ENCODE results near the gene ORC5. TPM values are rescaled to one million over a fixed set of nuclear protein-coding genes. Genes with fewer than 3 reads are reported as not detected.

Gene ORC5
- total RNA-seq, 1 experiment from 2014 or later = 21.0 TPM

DNA sequence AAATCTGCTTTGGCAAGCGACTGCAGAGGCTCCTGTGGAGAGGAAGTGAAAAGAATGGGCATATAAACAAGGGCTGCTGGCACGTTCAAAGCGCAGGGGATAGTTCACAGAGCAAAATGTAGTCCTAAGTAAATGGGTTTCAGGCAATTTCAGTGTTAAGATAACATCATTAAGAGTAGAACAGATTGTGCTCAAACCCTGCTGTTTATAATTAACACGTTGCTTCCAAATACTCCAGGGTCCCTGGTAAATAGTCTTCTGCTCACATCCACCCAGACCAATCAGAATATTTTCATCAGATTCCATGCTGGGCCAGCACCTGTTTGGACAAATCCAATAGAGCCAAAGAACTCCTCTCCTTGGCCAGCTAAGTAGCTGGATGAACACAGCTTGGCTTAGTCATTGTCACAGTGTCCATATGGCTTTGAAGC is 81.4 kb downstream of the ORC5 start:
- H3K36me3 Mint-ChIP-seq = peaks cover 26% of the 10 kb centered on the region
- no peaks in the 10 kb centered on the region for H3K27me3 Mint-ChIP-seq (ENCODE audit: low read depth)
- no peak for DNase-seq (ENCODE audit: low spot score)
- TF ChIP-seq ZNF263 (CRISPR knock-in tag; IDR thresholded peaks at IDR 0.05; ENCODE audit: low read depth) = no peak
- TF ChIP-seq ZNF219 (CRISPR knock-in tag; IDR thresholded peaks at IDR 0.05; ENCODE audit: borderline replicate concordance) = no peak
- no peak for TF ChIP-seq NR1H2 (CRISPR knock-in tag; IDR thresholded peaks at IDR 0.05)
- no peak for TF ChIP-seq CREM (CRISPR knock-in tag; IDR thresholded peaks at IDR 0.05)
- TF ChIP-seq FOXJ3 (CRISPR knock-in tag; IDR thresholded peaks at IDR 0.05; ENCODE audit: borderline replicate concordance) = no peak
- H3K4me1 Mint-ChIP-seq = peaks cover 16% of the 10 kb centered on the region
- peaks cover 3% of the 10 kb centered on the region; the same call in 1 of the 2 replicates for H3K9me3 Mint-ChIP-seq
- H3K27ac Mint-ChIP-seq = no peak overlapping the region
- POLR2A ChIA-PET = no interaction called here
- CTCF ChIA-PET = no interaction called here
- H3K4me3 Mint-ChIP-seq = no peak overlapping the region
- ATAC-seq = peak; percentile 46

- Mint-ChIP-seq H3K9me3 (peaks cover 3% of the 10 kb centered on the region; the same call in 1 of the 2 replicates), H3K27me3 (ENCODE audit: low read depth) (no peaks in the 10 kb centered on the region), H3K36me3 (peaks cover 13% of the 10 kb centered on the region), H3K4me1 (peaks cover 16% of the 10 kb centered on the region), H3K27ac (0 out of 2 replicates have a peak overlapping the region, but pooled peaks have one; percentile 3), H3K4me3 (no peak overlapping the region)
- POLR2A ChIA-PET = no interaction called here
- no peak for TF ChIP-seq ZNF219 (CRISPR knock-in tag; IDR thresholded peaks at IDR 0.05; ENCODE audit: borderline replicate concordance)
- no peak for TF ChIP-seq SOX15 (CRISPR knock-in tag; IDR thresholded peaks at IDR 0.05)
- TF ChIP-seq OVOL2 (CRISPR knock-in tag; IDR thresholded peaks at IDR 0.05; ENCODE audit: borderline replicate concordance) = no peak
- TF ChIP-seq, protein P1, sequence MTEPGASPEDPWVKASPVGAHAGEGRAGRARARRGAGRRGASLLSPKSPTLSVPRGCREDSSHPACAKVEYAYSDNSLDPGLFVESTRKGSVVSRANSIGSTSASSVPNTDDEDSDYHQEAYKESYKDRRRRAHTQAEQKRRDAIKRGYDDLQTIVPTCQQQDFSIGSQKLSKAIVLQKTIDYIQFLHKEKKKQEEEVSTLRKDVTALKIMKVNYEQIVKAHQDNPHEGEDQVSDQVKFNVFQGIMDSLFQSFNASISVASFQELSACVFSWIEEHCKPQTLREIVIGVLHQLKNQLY (CRISPR knock-in tag; IDR thresholded peaks at IDR 0.05) = no peak
- TF ChIP-seq, protein P2, sequence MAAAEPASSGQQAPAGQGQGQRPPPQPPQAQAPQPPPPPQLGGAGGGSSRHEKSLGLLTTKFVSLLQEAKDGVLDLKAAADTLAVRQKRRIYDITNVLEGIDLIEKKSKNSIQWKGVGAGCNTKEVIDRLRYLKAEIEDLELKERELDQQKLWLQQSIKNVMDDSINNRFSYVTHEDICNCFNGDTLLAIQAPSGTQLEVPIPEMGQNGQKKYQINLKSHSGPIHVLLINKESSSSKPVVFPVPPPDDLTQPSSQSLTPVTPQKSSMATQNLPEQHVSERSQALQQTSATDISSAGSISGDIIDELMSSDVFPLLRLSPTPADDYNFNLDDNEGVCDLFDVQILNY (CRISPR knock-in tag; IDR thresholded peaks at IDR 0.05) = no peak
- TF ChIP-seq CTCF (IDR thresholded peaks at IDR 0.05) = no peak
- TF ChIP-seq ARID4B (CRISPR knock-in tag; IDR thresholded peaks at IDR 0.05; ENCODE audit: borderline replicate concordance) = no peak
- no peak for TF ChIP-seq ZNF396 (CRISPR knock-in tag; IDR thresholded peaks at IDR 0.05; ENCODE audit: borderline replicate concordance)
- TF ChIP-seq USF1 (CRISPR knock-in tag; IDR thresholded peaks at IDR 0.05) = no peak
- TF ChIP-seq, protein P3, sequence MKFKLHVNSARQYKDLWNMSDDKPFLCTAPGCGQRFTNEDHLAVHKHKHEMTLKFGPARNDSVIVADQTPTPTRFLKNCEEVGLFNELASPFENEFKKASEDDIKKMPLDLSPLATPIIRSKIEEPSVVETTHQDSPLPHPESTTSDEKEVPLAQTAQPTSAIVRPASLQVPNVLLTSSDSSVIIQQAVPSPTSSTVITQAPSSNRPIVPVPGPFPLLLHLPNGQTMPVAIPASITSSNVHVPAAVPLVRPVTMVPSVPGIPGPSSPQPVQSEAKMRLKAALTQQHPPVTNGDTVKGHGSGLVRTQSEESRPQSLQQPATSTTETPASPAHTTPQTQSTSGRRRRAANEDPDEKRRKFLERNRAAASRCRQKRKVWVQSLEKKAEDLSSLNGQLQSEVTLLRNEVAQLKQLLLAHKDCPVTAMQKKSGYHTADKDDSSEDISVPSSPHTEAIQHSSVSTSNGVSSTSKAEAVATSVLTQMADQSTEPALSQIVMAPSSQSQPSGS (CRISPR knock-in tag; IDR thresholded peaks at IDR 0.05; ENCODE audit: borderline replicate concordance, low read depth) = no peak
- TF ChIP-seq RORB (CRISPR knock-in tag; IDR thresholded peaks at IDR 0.05) = no peak
- TF ChIP-seq, protein P4, sequence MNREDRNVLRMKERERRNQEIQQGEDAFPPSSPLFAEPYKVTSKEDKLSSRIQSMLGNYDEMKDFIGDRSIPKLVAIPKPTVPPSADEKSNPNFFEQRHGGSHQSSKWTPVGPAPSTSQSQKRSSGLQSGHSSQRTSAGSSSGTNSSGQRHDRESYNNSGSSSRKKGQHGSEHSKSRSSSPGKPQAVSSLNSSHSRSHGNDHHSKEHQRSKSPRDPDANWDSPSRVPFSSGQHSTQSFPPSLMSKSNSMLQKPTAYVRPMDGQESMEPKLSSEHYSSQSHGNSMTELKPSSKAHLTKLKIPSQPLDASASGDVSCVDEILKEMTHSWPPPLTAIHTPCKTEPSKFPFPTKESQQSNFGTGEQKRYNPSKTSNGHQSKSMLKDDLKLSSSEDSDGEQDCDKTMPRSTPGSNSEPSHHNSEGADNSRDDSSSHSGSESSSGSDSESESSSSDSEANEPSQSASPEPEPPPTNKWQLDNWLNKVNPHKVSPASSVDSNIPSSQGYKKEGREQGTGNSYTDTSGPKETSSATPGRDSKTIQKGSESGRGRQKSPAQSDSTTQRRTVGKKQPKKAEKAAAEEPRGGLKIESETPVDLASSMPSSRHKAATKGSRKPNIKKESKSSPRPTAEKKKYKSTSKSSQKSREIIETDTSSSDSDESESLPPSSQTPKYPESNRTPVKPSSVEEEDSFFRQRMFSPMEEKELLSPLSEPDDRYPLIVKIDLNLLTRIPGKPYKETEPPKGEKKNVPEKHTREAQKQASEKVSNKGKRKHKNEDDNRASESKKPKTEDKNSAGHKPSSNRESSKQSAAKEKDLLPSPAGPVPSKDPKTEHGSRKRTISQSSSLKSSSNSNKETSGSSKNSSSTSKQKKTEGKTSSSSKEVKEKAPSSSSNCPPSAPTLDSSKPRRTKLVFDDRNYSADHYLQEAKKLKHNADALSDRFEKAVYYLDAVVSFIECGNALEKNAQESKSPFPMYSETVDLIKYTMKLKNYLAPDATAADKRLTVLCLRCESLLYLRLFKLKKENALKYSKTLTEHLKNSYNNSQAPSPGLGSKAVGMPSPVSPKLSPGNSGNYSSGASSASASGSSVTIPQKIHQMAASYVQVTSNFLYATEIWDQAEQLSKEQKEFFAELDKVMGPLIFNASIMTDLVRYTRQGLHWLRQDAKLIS (CRISPR knock-in tag; IDR thresholded peaks at IDR 0.05; ENCODE audit: borderline replicate concordance) = no peak
- TF ChIP-seq KAT7 (CRISPR knock-in tag; IDR thresholded peaks at IDR 0.05; ENCODE audit: borderline replicate concordance) = no peak
- TF ChIP-seq ATF1 (CRISPR knock-in tag; IDR thresholded peaks at IDR 0.05) = no peak
- TF ChIP-seq ZNF416 (CRISPR knock-in tag; IDR thresholded peaks at IDR 0.05) = no peak
- ATAC-seq (no peak), DNase-seq (ENCODE audit: low spot score) (no peak)
- CTCF ChIA-PET = no interaction called here
Observed at GRCh38 chr7:104124893-104125477, 82.8 kb downstream of the ORC5 start.

All from WTC11 (cell line).